Neural cell (in vitro differentiated cells): ENCODE results near the gene PXDN. TPM values are rescaled to one million over a fixed set of nuclear protein-coding genes. Genes with fewer than 3 reads are reported as not detected.

ENCODE experiments used
- H2AFZ ChIP-seq: fragments of 200-600, 300-800 bp; sonication (generic), shearing (Covaris generic); 2 replicates; pipeline ENCODE4 v1.6.0; 2014; ENCODE audit warnings: low read depth, mild to moderate bottlenecking, antibody characterized with exemption, low read length, moderate library complexity
- H3F3A ChIP-seq: fragments of 200-600 bp; shearing (Covaris generic); 2 replicates; pipeline ENCODE4 v1.6.1; 2016; ENCODE audit warnings: mild to moderate bottlenecking, moderate library complexity, mixed read lengths, antibody characterized with exemption, low read length; ENCODE audit not compliant: insufficient read depth, poor library complexity, severe bottlenecking
- H3K27ac ChIP-seq: fragments of 200-600, 300-800 bp; sonication (generic), shearing (Covaris generic); 2 replicates; pipeline ENCODE4 v1.5.1; 2014; ENCODE audit warnings: mild to moderate bottlenecking, low read length, moderate library complexity
- H3K27me3 ChIP-seq: fragments of 300-800, 200-600 bp; sonication (generic), shearing (Covaris generic); 2 replicates; pipeline ENCODE4 v1.6.0; 2014; ENCODE audit warnings: mild to moderate bottlenecking, low read depth, low read length, moderate library complexity; ENCODE audit not compliant: insufficient read depth
- H3K36me3 ChIP-seq: fragments of 300-800, 200-600 bp; sonication (generic), shearing (Covaris generic); 2 replicates; pipeline ENCODE4 v1.5.1; 2014; ENCODE audit warnings: mild to moderate bottlenecking, antibody characterized with exemption, low read length, moderate library complexity; ENCODE audit not compliant: insufficient read depth
- H3K4me2 ChIP-seq: fragments of 300-800, 200-600 bp; sonication (generic), shearing (Covaris generic); 2 replicates; pipeline ENCODE4 v1.6.0; 2014; ENCODE audit warnings: mild to moderate bottlenecking, low read length
- H3K4me3 ChIP-seq: fragments of 300-800, 200-600 bp; sonication (generic), shearing (Covaris generic); 2 replicates; pipeline ENCODE4 v1.5.1; 2014; ENCODE audit warnings: mild to moderate bottlenecking, low read length, moderate library complexity
- H3K79me2 ChIP-seq: fragments of 200-600 bp; shearing (Covaris generic); replicated peaks from 2 replicates; pipeline ENCODE4 v1.6.0; 2014; ENCODE audit warnings: mild to moderate bottlenecking, low read length, moderate library complexity; ENCODE audit not compliant: insufficient read depth
- H3K9ac ChIP-seq: fragments of 300-800, 200-600 bp; sonication (generic), shearing (Covaris generic); 2 replicates; pipeline ENCODE4 v1.6.1; 2016; ENCODE audit warnings: mild to moderate bottlenecking, low read length, mixed read lengths
- H3K9me2 ChIP-seq: fragments of 200-600 bp; shearing (Covaris generic); 2 replicates; pipeline ENCODE4 v1.6.1; 2016; ENCODE audit warnings: mild to moderate bottlenecking, low read length, mixed read lengths; ENCODE audit not compliant: insufficient read depth
- H3K9me3 ChIP-seq: fragments of 200-600, 300-800 bp; sonication (generic), shearing (Covaris generic); 2 replicates; pipeline ENCODE4 v1.6.1; 2016; ENCODE audit warnings: mild to moderate bottlenecking, mixed run types, low read length, moderate library complexity, mixed read lengths
- H4K20me1 ChIP-seq: fragments of 200-600 bp; shearing (Covaris generic); 2 replicates; pipeline ENCODE4 v1.6.1; 2016; ENCODE audit warnings: mild to moderate bottlenecking, mixed run types; ENCODE audit not compliant: insufficient read depth
- EP300 ChIP-seq: fragments of 450-650 bp; conservative IDR thresholded peaks from 2 replicates; pipeline ENCODE4 v1.6.1; 2014; ENCODE audit warnings: antibody characterized with exemption, mild to moderate bottlenecking, moderate library complexity; ENCODE audit not compliant: poor library complexity, severe bottlenecking
- EZH2 ChIP-seq: fragments of 200-600, 300-800 bp; shearing (Covaris generic), sonication (generic); IDR thresholded peaks from 2 replicates; pipeline ENCODE4 v1.6.1; 2014; ENCODE audit warnings: antibody characterized with exemption, low read length, borderline replicate concordance, mild to moderate bottlenecking; ENCODE audit not compliant: insufficient read depth, poor library complexity, severe bottlenecking
- MXI1 ChIP-seq: fragments of 450-650 bp; conservative IDR thresholded peaks from 2 replicates; pipeline ENCODE4 v1.6.1; 2014; ENCODE audit warnings: antibody characterized with exemption, mild to moderate bottlenecking; ENCODE audit not compliant: poor library complexity, severe bottlenecking
- POLR2AphosphoS5 ChIP-seq: IDR thresholded peaks from 2 replicates; pipeline ENCODE4 v1.6.1; 2012
- RAD21 ChIP-seq: fragments of 450-650 bp; conservative IDR thresholded peaks from 2 replicates; pipeline ENCODE4 v1.6.1; 2014; ENCODE audit warnings: antibody characterized with exemption, mild to moderate bottlenecking, moderate library complexity
- SMC3 ChIP-seq: fragments of 450-650 bp; conservative IDR thresholded peaks from 2 replicates; pipeline ENCODE4 v1.6.1; 2014; ENCODE audit warnings: antibody characterized with exemption, mild to moderate bottlenecking, moderate library complexity; ENCODE audit not compliant: poor library complexity
- TAF1 ChIP-seq: IDR thresholded peaks from 2 replicates; pipeline ENCODE4 v1.6.1; 2012; ENCODE audit warnings: low read depth
- polyA plus RNA-seq: library from polyadenylated mRNA; depleted of rRNA; stranded (reverse); fragments of >200 nt; gene quantifications from 2 replicates; pipeline ENCODE4 v1.2.3, GENCODE V29; 2014
- TF ChIP-seq, protein P1 (sequence below): fragments of 450-650 bp; IDR thresholded peaks from 2 replicates; pipeline ENCODE4 v1.5.1; 2014; ENCODE audit warnings: antibody characterized with exemption, mild to moderate bottlenecking, moderate library complexity; ENCODE audit not compliant: poor library complexity, severe bottlenecking
- TF ChIP-seq, protein P2 (sequence below): IDR thresholded peaks from 2 replicates; pipeline ENCODE4 v1.6.1; 2012; ENCODE audit warnings: borderline replicate concordance

The PXDN gene
- polyA plus RNA-seq, 1 donor from 2014 or later: 181 TPM

DNA sequence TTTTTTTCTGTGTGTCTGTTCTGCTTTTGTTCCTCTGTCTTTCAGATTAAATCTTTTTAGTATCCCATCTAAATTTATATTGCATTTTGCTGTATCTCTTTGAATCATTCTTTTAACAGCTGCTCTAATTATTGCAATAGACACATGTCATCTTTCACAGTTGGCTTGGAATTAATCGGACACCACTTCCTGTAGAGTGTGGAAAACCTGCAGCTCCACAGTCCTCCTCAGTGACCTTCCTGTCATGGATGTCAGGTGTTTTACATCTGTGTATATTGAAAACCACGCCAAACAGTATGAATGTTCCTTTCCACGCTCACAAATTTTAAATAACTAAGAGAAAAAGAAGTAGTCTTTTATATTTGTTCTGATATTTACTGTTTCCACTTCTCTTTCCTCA lies 135.3 kb downstream of the PXDN start:
- H3K27me3 ChIP-seq: no peaks in the 10 kb centered on the region
- H4K20me1 ChIP-seq: no peaks in the 10 kb centered on the region
- no peak overlapping the region for H2AFZ ChIP-seq
- H3K9ac ChIP-seq: no peak overlapping the region
- no peak overlapping the region for H3K4me2 ChIP-seq
- no peaks in the 10 kb centered on the region for H3F3A ChIP-seq
- H3K9me3 ChIP-seq: no peaks in the 10 kb centered on the region
- H3K36me3 ChIP-seq: no peaks in the 10 kb centered on the region
- no peak overlapping the region for H3K4me3 ChIP-seq
- H3K9me2 ChIP-seq: no peaks in the 10 kb centered on the region
- TF ChIP-seq, protein P1, sequence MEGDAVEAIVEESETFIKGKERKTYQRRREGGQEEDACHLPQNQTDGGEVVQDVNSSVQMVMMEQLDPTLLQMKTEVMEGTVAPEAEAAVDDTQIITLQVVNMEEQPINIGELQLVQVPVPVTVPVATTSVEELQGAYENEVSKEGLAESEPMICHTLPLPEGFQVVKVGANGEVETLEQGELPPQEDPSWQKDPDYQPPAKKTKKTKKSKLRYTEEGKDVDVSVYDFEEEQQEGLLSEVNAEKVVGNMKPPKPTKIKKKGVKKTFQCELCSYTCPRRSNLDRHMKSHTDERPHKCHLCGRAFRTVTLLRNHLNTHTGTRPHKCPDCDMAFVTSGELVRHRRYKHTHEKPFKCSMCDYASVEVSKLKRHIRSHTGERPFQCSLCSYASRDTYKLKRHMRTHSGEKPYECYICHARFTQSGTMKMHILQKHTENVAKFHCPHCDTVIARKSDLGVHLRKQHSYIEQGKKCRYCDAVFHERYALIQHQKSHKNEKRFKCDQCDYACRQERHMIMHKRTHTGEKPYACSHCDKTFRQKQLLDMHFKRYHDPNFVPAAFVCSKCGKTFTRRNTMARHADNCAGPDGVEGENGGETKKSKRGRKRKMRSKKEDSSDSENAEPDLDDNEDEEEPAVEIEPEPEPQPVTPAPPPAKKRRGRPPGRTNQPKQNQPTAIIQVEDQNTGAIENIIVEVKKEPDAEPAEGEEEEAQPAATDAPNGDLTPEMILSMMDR: no peak
- TF ChIP-seq, protein P2, sequence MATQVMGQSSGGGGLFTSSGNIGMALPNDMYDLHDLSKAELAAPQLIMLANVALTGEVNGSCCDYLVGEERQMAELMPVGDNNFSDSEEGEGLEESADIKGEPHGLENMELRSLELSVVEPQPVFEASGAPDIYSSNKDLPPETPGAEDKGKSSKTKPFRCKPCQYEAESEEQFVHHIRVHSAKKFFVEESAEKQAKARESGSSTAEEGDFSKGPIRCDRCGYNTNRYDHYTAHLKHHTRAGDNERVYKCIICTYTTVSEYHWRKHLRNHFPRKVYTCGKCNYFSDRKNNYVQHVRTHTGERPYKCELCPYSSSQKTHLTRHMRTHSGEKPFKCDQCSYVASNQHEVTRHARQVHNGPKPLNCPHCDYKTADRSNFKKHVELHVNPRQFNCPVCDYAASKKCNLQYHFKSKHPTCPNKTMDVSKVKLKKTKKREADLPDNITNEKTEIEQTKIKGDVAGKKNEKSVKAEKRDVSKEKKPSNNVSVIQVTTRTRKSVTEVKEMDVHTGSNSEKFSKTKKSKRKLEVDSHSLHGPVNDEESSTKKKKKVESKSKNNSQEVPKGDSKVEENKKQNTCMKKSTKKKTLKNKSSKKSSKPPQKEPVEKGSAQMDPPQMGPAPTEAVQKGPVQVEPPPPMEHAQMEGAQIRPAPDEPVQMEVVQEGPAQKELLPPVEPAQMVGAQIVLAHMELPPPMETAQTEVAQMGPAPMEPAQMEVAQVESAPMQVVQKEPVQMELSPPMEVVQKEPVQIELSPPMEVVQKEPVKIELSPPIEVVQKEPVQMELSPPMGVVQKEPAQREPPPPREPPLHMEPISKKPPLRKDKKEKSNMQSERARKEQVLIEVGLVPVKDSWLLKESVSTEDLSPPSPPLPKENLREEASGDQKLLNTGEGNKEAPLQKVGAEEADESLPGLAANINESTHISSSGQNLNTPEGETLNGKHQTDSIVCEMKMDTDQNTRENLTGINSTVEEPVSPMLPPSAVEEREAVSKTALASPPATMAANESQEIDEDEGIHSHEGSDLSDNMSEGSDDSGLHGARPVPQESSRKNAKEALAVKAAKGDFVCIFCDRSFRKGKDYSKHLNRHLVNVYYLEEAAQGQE: no peak
- TF ChIP-seq RAD21 (no peak), POLR2AphosphoS5 (no peak)
- no peak overlapping the region for H3K27ac ChIP-seq
- no peaks in the 10 kb centered on the region for H3K79me2 ChIP-seq

- no peak overlapping the region for H3K9ac ChIP-seq
- H3K4me3 ChIP-seq: no peak overlapping the region
- H3K79me2 ChIP-seq: no peaks in the 10 kb centered on the region
- no peak overlapping the region for H3K27ac ChIP-seq
- H3K36me3 ChIP-seq: no peaks in the 10 kb centered on the region
- no peaks in the 10 kb centered on the region for H4K20me1 ChIP-seq
- H3K4me2 ChIP-seq: no peak overlapping the region
- H3K9me3 ChIP-seq: no peaks in the 10 kb centered on the region
- TF ChIP-seq, protein P2: no peak
- TF ChIP-seq, protein P1: no peak
- TF ChIP-seq EZH2 (no peak), RAD21 (no peak), TAF1 (no peak), SMC3 (no peak), MXI1 (no peak), EP300 (no peak), POLR2AphosphoS5 (no peak)
- H2AFZ ChIP-seq: no peak overlapping the region
- H3F3A ChIP-seq: no peaks in the 10 kb centered on the region
- H3K27me3 ChIP-seq: no peaks in the 10 kb centered on the region
- no peaks in the 10 kb centered on the region for H3K9me2 ChIP-seq
Observed at GRCh38 chr2:1607971-1608688, 136.2 kb downstream of the PXDN start.
